ENCODE measurements around the gene ADAMTS18.

The ADAMTS18 gene

DNA sequence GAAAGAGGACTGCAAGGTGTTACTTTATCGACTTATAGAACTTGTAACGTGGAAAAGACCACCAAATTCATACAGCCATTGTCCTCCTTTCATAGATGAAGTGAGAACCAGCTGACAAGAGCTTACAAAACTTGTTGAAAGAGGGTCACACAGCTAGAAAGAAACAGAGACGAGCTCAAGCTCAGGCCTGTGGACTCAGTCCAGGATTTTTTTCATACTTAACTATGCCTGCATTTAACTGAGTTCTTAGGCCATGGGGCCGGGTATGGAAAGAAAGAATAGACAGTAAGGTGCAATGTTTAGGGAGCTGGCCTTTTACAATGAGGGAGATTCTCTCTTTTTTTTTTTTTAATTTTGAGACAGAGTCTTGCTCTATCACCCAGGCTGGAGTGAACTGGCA lies 106.1 kb downstream of the ADAMTS18 start:
- no peak for DNase-seq (ENCODE audit: low read depth in 2 of 2)

- DNase-seq (ENCODE audit: low read depth in 2 of 2) = no peak
These were observed 106.6 kb downstream of the ADAMTS18 start for GRCh38 chr16:77328274-77328673.

- DNase-seq (ENCODE audit: low read depth in 2 of 2) = no peak
These were observed 107.1 kb downstream of the ADAMTS18 start for GRCh38 chr16:77327717-77328116.

DNA sequence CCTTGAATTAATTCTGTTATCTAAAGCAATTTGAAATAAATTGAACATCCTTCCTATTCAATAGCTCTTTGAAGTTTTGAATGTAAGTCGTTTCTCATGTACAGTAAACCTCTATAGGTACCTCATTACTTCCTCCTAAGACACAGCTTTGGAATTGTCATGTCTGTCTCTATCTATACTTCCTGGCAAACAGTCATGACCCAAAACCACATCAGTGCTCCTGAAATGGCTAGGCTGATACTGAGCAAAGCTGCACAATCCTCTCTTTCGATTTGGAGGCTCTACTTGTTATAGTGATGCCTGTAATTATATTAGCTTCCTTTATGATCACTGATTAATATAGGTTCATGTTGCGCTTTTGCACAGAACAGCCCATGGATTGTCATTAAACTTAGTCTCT lies 110.1 kb downstream of the ADAMTS18 start:
- no peak for DNase-seq (ENCODE audit: low read depth in 2 of 2)

- no peak for DNase-seq (ENCODE audit: low read depth in 2 of 2)
These were observed 111.1 kb downstream of the ADAMTS18 start for GRCh38 chr16:77323695-77324094.

GRCh38 chr16:77322757-77323156 lies 112.1 kb downstream of the ADAMTS18 start:
- no peak for DNase-seq (ENCODE audit: low read depth in 2 of 2)

- no peak for DNase-seq (ENCODE audit: low read depth in 2 of 2)
These were observed 117.8 kb downstream of the ADAMTS18 start for GRCh38 chr16:77317059-77317458.

DNA sequence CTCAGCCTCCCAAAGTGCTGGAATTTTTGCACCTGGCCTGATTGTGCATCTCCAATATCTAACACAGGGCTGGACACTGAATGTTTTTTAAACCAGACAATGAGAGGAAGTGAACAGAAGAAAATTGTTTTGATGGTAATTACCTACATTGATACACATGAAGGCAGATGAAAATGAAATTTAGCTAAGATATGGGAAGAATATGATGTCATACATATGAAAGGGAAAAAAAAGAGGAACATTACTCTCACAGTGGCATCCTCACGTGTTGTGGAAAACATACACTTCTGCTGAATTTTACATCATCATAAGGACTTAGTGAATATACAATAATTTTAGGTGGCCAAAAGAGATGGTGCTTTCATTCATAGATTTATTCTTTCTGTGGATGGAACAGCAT lies 124.0 kb downstream of the ADAMTS18 start:
- no peak for DNase-seq (ENCODE audit: low read depth in 2 of 2)

DNA sequence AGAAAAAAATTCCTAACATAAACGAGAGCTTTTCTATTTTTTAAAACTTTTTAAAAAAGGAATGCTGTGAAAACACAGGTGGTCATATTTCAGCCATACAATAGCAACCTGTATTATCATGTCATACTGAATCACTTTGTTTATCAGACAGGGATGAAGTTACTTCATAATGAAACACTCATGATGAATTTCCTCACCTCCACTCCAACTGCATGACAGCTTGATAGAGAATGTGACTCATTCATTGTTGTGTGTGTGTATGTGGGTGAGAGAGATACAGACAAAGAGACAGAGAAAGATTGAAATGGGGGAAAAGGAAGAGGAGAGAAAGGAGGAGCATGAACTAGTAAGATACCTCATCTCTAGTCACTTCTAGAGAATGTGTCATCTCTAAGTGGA lies 126.7 kb downstream of the ADAMTS18 start:
- DNase-seq (ENCODE audit: low read depth in 2 of 2) = no peak

- DNase-seq (ENCODE audit: low read depth in 2 of 2) = no peak
These were observed 127.2 kb downstream of the ADAMTS18 start for GRCh38 chr16:77307426-77308162.

- DNase-seq (ENCODE audit: low read depth in 2 of 2) = no peak
These were observed 128.8 kb downstream of the ADAMTS18 start for GRCh38 chr16:77306075-77306474.

GRCh38 chr16:77304877-77305276 lies 130.0 kb downstream of the ADAMTS18 start:
- DNase-seq (ENCODE audit: low read depth in 2 of 2) = no peak

DNA sequence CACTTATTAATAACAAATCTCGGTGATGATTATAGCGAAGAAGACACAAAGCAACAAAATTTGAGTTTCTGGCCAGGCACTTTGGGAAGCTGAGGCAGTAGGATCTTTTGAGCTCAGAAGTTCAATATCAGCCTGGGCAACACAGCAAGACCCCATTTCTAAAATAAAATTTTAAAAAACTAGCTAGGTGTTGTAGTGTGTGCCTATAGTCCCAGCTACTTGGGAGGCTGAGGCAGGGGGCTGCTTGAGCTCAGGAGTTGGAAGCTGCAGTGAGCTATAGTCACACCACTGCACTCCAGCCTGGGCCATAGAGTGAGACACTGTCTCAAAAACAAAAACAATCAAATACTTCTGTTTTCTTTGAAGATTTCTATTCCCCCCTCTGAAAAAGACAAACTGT lies 130.7 kb downstream of the ADAMTS18 start:
- no peak for DNase-seq (ENCODE audit: low read depth in 2 of 2)

GRCh38 chr16:77302674-77303073 lies 132.2 kb downstream of the ADAMTS18 start:
- no peak for DNase-seq (ENCODE audit: low read depth in 2 of 2)

DNA sequence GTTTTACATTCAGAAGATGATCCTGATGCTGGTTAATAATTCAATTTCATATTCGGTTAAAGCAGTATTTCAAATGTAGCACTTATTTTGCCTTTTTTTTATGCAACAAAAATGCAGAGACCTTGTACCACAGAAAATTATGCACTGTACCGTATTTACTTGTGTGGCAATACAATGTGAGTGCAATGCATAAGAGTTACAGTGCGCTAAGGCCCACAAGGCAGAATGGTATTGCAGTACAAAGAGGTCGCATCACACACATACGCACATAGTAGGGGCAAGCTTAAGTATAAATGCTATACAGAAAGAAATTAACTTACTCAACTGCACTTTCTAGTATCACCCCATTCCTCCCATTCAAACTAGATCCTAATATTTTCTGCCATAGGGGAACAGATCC lies 132.6 kb downstream of the ADAMTS18 start:
- DNase-seq (ENCODE audit: low read depth in 2 of 2) = no peak

- no peak for DNase-seq (ENCODE audit: low read depth in 2 of 2)
These were observed 134.6 kb downstream of the ADAMTS18 start for GRCh38 chr16:77300256-77300655.

- no peak for DNase-seq (ENCODE audit: low read depth in 2 of 2)
These were observed 135.4 kb downstream of the ADAMTS18 start for GRCh38 chr16:77299395-77299794.

DNA sequence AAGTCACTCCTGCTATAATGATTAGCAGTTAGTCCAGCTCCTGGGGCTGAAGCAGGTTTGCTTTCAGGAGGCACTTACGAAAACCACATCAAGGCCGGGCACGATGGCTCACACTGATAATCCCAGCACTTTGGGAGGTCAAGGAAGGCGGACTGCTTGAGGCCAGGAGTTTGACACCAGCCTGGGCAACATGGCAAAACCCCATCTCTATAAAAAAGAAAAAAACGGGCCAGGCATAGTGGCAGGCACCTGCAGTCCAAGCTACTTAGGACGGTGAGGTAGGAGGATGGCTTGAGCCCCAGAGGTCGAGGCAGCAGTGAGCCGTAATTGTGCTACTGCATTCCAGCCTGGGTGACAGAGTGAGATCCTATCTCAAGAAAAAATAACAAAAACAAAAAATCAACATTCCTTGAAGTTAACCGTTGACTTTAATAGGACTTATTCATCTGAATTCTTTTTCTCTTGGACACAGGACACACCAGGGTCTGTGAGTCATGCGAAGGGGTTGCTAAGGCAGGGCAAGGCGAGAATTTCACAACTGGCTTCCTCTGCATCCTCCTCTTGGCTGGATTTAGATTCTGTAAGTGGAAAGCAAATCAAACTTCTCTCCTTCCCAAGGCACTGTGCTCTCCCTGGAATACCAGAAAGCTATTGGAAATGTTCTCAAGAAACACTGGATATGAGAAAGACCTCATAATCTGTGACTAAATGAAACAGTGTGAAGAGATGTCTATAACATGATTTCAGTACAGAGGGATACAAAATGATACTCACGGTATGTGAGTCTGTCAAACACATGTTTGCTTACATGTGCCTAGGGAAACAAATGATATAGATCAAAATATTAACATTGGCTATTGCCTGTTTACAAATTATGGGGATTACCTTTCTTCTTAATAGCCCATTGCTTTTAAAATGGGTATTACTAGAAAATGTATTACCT lies 136.1 kb downstream of the ADAMTS18 start:
- DNase-seq (ENCODE audit: low read depth in 2 of 2) = no peak

DNA sequence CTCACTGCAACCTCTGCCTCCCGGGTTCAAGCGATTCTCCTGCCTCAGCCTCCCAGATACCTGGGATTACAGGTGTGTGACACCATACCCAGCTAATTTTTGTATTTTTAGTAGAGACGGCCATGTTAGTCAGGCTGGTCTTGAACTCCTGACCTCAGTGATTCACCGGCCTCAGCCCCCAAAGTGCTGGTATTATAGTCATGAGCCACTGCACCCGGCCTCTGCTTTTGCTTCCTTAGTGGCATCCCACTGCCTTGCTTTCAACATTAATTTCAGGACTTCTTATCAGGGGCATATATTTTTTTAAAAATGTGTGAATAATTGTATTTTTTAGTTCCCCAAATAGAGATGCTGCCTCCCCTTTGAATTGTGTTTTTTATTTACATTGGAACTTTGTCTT lies 136.8 kb downstream of the ADAMTS18 start:
- DNase-seq (ENCODE audit: low read depth in 2 of 2) = no peak

- DNase-seq (ENCODE audit: low read depth in 2 of 2) = no peak
These were observed 138.9 kb downstream of the ADAMTS18 start for GRCh38 chr16:77295896-77296295.

DNA sequence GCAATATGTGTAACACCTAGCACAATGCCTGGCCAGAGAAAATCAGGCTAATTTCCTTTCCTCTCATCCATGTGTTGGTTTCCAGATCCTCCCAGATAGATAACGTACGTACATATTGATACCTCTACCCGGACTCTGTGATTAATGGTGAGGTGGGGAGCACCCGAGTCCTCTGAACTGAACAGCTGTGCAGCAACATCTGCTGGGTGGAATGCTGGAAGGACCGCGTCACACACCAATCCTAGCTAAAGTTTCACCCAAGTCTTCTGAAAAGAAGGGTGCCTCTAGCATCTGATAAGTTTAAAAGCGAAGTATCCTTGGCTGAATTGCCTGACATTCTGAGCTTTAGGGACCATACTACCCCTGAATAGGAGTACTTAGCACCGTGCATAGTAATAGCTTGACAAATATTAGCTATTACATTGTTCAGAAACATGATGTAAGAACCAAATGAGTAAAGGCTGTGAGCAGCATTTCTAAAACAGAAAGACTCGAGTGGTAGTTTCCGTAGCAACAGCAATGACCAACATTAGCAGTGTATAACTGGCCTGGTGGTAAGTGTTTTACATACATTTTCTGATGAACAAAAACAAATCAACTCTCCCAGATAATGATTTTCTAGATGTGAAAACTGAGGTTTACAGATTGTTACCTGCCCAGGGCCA lies 144.3 kb downstream of the ADAMTS18 start:
- no peak for DNase-seq (ENCODE audit: low read depth in 2 of 2)

GRCh38 chr16:77289331-77289809 lies 145.5 kb downstream of the ADAMTS18 start:
- no peak for DNase-seq (ENCODE audit: low read depth in 2 of 2)

Measured in stimulated activated CD8-positive, alpha-beta memory T cell treated with anti-CD3 and anti-CD28 coated beads, Interleukin-7, amount 100 ng/mL, for 1 hour (primary cell).